GM19397 (cell line): Measurements from ENCODE around the gene ZNF616.
A peak's percentile ranks its signal among the peaks of the same experiment; 100 is the strongest.

Source experiments
- ATAC-seq: cut with Tn5 transposase; IDR thresholded peaks from one replicate; pipeline ENCODE4 v1.9.1; 2021; ENCODE audit warnings: mild to moderate bottlenecking, moderate library complexity; ENCODE audit not compliant: unreplicated experiment

The ZNF616 gene

GRCh38 chr19:52139252-52140031 is at the start of gene ZNF616:
ZNF616 (minus strand) TSS chr19:52139938; CDS start chr19:52130512, 9,426 bp downstream.
- ATAC-seq = peak; percentile 61

GRCh38 chr19:52188822-52189734 is 49.3 kb upstream of the ZNF616 start:
- no peak for ATAC-seq

GRCh38 chr19:52187407-52187806 is 47.7 kb upstream of the ZNF616 start:
- ATAC-seq = no peak

GRCh38 chr19:52176574-52176973 is 36.8 kb upstream of the ZNF616 start:
- ATAC-seq = no peak

GRCh38 chr19:52172347-52172746 is 32.6 kb upstream of the ZNF616 start:
- no peak for ATAC-seq

GRCh38 chr19:52171321-52172169 is 31.8 kb upstream of the ZNF616 start, which contains the start of gene ZNF836:
ZNF836 (minus strand) TSS chr19:52171621; CDS start chr19:52168072, 3,549 bp downstream.
- ATAC-seq = peak; percentile 77

GRCh38 chr19:52170863-52171320 is 31.2 kb upstream of the ZNF616 start:
- ATAC-seq = peak; percentile 16

GRCh38 chr19:52170304-52170703 is 30.6 kb upstream of the ZNF616 start:
- no peak for ATAC-seq

- ATAC-seq = no peak
Measured at GRCh38 chr19:52155596-52156359, 16.0 kb upstream of the ZNF616 start.

- no peak for ATAC-seq
Measured at GRCh38 chr19:52148256-52148655, 8.5 kb upstream of the ZNF616 start.

- ATAC-seq = no peak
Measured at GRCh38 chr19:52142001-52142595, 2.4 kb upstream of the ZNF616 start.

- ATAC-seq = no peak
Measured at GRCh38 chr19:52141203-52141602, 1.5 kb upstream of the ZNF616 start.

- peak; percentile 95 for ATAC-seq
Measured at GRCh38 chr19:52140032-52140710, 433 bp upstream of the ZNF616 start.

- no peak for ATAC-seq
Measured at GRCh38 chr19:52138983-52139251, 821 bp downstream of the ZNF616 start.

- ATAC-seq = no peak
Measured at GRCh38 chr19:52138278-52138982, 1.3 kb downstream of the ZNF616 start.

- ATAC-seq = no peak
Measured at GRCh38 chr19:52120286-52120685, 19.5 kb downstream of the ZNF616 start.

- no peak for ATAC-seq
Measured at GRCh38 chr19:52115526-52116053, 24.1 kb downstream of the ZNF616 start.

- no peak for ATAC-seq
Measured at GRCh38 chr19:52114691-52115090, 25.0 kb downstream of the ZNF616 start.
